Measurements from ENCODE around the gene RILPL1. TPM values are rescaled to one million over a fixed set of nuclear protein-coding genes. Genes with fewer than 3 reads are reported as not detected.
"Not testable (repeated sequence)": the region's sequence is repeated elsewhere in the genome, so short reads cannot be mapped to it uniquely, and the experiment has no call there.

Gene RILPL1
- total RNA-seq, 2 donors from 2014 or later = 3.2 to 3.9 TPM

DNA sequence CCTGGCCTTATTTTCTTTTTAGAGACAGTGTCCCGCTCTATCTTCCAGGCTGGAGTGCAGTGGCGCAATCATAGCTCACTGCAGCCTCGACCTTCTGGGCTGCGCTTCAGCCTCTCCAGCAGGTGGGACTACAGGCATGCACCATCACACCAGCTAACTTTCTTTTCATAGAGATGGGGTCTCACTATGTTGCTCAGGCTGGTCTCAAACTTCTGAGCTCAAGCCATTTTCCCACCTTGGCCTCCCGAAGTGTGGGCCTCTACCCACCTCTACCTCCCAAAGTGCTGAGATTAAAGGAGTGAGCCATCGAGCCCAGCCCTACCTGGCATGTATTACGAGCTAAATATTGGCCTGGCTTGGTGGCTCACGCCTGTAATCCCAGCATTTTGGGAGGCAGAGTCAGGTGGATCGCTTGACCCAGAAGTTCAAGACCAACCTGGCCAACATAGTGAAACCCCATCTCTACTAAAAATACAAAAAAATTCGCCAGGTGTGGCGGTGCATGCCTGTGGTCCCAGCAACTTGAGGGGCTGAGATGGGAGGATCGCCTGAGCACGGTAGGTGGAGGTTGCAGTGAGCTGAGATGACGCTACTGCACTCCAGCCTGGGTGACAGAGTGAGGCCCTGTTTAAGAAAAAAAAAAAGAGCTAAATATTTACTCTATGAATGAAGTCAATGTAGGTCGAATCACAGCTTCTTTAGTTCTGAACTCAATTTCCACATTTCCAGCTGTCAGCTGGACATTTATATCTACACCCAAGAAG, 7.6 kb upstream of the RILPL1 start:
- H3K27ac Mint-ChIP-seq = no peak overlapping the region
- H3K9me3 Mint-ChIP-seq = no peaks in the 10 kb centered on the region
- DNase-seq (ENCODE audit: low spot score in 2 of 2) = no peak
- no peaks in the 10 kb centered on the region for H3K36me3 Mint-ChIP-seq
- no peak for ATAC-seq

DNA sequence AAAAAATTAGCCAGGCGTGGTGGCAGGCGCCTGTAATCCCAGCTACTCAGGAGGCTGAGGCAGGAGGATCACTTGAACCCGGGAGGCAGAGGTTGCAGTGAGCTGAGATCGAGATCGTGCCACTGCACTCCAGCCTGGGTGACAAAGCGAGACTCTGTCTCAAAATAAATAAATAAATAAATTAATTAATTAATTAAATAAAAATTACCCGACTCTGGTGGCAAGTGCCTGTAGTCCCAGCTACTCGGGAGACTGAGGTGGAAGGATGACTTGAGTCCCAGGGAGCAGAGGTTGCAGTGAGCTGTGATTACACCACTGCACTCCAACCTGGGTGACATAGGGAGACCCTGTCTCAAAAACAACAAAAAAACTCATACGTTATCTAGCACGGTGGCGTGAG, 2.4 kb upstream of the RILPL1 start:
- H3K36me3 Mint-ChIP-seq; H3K9me3 Mint-ChIP-seq; ATAC-seq; DNase-seq (ENCODE audit: low spot score in 2 of 2); H3K27ac Mint-ChIP-seq: not testable (repeated sequence)

- DNase-seq (ENCODE audit: low spot score in 2 of 2) (peak; percentile 32 to 56), ATAC-seq (peak in 1 of 2 donors; percentile 53)
- Mint-ChIP-seq H3K9me3 (no peaks in the 10 kb centered on the region), H3K36me3 (no peaks in the 10 kb centered on the region), H3K27ac (peak overlapping the region in 1 of 2 donors; percentile 66)
Observed at GRCh38 chr12:123532808-123533649, 490 bp downstream of the RILPL1 start.

- DNase-seq (ENCODE audit: low spot score in 2 of 2) = peak in 1 of 2 donors; percentile 11
- Mint-ChIP-seq H3K27ac (no peak overlapping the region), H3K36me3 (no peaks in the 10 kb centered on the region), H3K9me3 (no peaks in the 10 kb centered on the region)
- ATAC-seq = peak in 1 of 2 donors; percentile 24
Observed at GRCh38 chr12:123532019-123532418, 1.5 kb downstream of the RILPL1 start.

DNA sequence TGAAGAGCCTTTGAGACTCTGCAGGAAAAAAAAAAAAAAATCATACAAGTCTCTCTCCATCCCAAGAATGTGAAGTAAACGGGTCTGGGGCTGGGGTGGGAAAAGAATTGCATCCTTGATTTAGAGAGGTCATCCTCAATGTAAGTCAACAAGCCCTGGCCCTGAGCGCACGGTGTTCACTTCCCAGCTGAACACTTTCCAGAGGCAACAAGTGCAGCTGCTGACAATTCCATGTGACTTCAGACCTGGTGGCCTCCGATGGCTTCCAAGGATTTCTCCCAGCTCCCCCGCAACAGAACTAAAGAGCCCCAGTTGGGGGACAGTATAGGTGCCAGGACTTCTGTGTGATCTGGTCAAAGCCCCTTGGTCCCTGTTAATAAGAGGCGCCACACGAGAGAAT, 2.4 kb downstream of the RILPL1 start:
- no peak for DNase-seq (ENCODE audit: low spot score in 2 of 2)
- ATAC-seq = no peak
- no peaks in the 10 kb centered on the region for H3K36me3 Mint-ChIP-seq
- no peak overlapping the region for H3K27ac Mint-ChIP-seq
- no peaks in the 10 kb centered on the region for H3K9me3 Mint-ChIP-seq

DNA sequence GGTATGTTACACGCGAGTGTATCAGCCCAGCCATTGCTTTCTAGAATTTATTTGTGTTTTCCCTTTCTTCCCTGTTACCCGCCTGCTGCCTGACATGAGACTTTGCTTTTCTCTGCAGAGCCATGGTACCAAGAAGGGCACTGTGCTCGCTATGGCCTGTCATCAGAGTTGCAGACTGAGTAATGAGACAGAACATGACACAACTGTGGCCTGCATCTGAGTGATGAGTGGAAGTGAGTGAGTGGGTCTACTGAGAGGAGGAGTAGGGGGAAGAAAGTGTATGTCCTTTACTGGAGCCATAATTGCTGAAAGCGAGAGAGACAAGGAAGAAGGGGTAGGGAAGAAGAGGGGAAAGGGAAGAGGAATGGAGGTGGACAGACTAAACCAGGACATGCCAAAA, 2.9 kb downstream of the RILPL1 start:
- DNase-seq (ENCODE audit: low spot score in 2 of 2) (no peak), ATAC-seq (no peak)
- Mint-ChIP-seq H3K9me3 (no peaks in the 10 kb centered on the region), H3K27ac (peak overlapping the region in 1 of 2 donors; percentile 3), H3K36me3 (no peaks in the 10 kb centered on the region)

GRCh38 chr12:123529686-123530085, 3.8 kb downstream of the RILPL1 start:
- ATAC-seq (no peak), DNase-seq (ENCODE audit: low spot score in 2 of 2) (no peak)
- Mint-ChIP-seq H3K9me3 (no peaks in the 10 kb centered on the region), H3K36me3 (no peaks in the 10 kb centered on the region), H3K27ac (no peak overlapping the region)

DNA sequence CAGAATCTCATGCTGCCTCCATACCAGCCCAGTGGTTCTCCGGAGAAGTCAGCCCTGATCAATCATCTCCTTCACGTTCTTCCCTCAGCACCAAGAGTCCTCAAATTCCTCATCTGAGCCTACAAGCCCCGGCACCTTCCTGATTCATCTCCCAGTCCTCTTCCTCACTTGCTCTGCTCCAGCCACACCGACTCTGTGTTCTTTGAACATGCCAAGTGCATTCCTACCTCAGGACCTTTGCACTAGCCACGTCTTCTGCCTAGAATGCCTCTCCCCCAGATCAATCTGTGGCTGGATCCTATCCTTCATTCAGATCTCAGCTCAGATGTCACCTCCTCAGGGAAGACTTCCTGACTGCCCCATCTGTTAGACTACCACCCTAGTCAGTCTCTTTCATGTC, 4.7 kb downstream of the RILPL1 start:
- DNase-seq (ENCODE audit: low spot score in 2 of 2) (no peak), ATAC-seq (no peak)
- H3K9me3 Mint-ChIP-seq = no peaks in the 10 kb centered on the region
- H3K27ac Mint-ChIP-seq = no peak overlapping the region
- H3K36me3 Mint-ChIP-seq = no peaks in the 10 kb centered on the region

GRCh38 chr12:123526542-123527080, 6.9 kb downstream of the RILPL1 start:
- DNase-seq (ENCODE audit: low spot score in 2 of 2) (no peak), ATAC-seq (no peak)
- H3K27ac Mint-ChIP-seq = no peak overlapping the region
- H3K36me3 Mint-ChIP-seq = no peaks in the 10 kb centered on the region
- no peaks in the 10 kb centered on the region for H3K9me3 Mint-ChIP-seq

- no peaks in the 10 kb centered on the region for H3K36me3 Mint-ChIP-seq
- no peak for DNase-seq (ENCODE audit: low spot score in 2 of 2)
- no peak for ATAC-seq
- H3K27ac Mint-ChIP-seq = no peak overlapping the region
- no peaks in the 10 kb centered on the region for H3K9me3 Mint-ChIP-seq
Observed at GRCh38 chr12:123524378-123524777, 9.1 kb downstream of the RILPL1 start.

DNA sequence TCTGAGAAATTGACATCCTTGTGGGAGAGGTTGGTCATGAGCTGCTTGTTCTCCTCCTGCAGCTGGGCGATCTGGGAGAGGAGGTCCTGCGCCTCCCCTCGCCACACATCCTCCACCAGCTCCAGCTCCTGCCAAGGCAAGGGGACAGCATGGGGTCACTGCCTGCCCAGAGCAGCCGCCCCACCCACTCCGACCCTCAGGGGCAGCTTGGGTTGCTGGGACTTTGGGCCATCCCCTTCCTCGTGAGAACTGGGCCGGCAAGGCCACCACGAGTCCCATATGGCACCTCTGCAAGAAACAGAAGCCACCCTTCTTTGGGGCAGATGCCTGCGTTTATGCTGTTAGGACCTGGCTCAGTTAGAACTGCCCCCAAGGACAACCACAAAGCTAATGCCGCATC, 10.0 kb downstream of the RILPL1 start:
- Mint-ChIP-seq H3K36me3 (no peaks in the 10 kb centered on the region), H3K9me3 (no peaks in the 10 kb centered on the region), H3K27ac (peak overlapping the region in 1 of 2 donors; percentile 37)
- ATAC-seq = no peak
- DNase-seq (ENCODE audit: low spot score in 2 of 2) = no peak

GRCh38 chr12:123522164-123522563, 11.4 kb downstream of the RILPL1 start:
- ATAC-seq (no peak), DNase-seq (ENCODE audit: low spot score in 2 of 2) (no peak)
- no peak overlapping the region for H3K27ac Mint-ChIP-seq
- H3K9me3 Mint-ChIP-seq = no peaks in the 10 kb centered on the region
- no peaks in the 10 kb centered on the region for H3K36me3 Mint-ChIP-seq

- no peak for ATAC-seq
- DNase-seq (ENCODE audit: low spot score in 2 of 2) = no peak
Observed at GRCh38 chr12:123520567-123521474, 12.7 kb downstream of the RILPL1 start.

GRCh38 chr12:123519141-123520001, 14.1 kb downstream of the RILPL1 start:
- Mint-ChIP-seq H3K27ac (no peak overlapping the region), H3K9me3 (no peaks in the 10 kb centered on the region), H3K36me3 (no peaks in the 10 kb centered on the region)
- DNase-seq (ENCODE audit: low spot score in 2 of 2) (no peak), ATAC-seq (peak in 1 of 2 donors; percentile 18)

More at GRCh38 chr12:123520567-123521474, 12.7 kb downstream of the RILPL1 start:
- Mint-ChIP-seq H3K9me3 (no peaks in the 10 kb centered on the region), H3K36me3 (no peaks in the 10 kb centered on the region), H3K27ac (peak overlapping the region in 1 of 2 donors; percentile 9)

GRCh38 chr12:123516216-123516780, 17.2 kb downstream of the RILPL1 start:
- no peak for ATAC-seq
- no peak overlapping the region for H3K27ac Mint-ChIP-seq
- DNase-seq (ENCODE audit: low spot score in 2 of 2) = no peak
- no peaks in the 10 kb centered on the region for H3K36me3 Mint-ChIP-seq
- H3K9me3 Mint-ChIP-seq = no peaks in the 10 kb centered on the region

Measured in activated naive CD4-positive, alpha-beta T cell treated with anti-CD3 and anti-CD28 coated beads, Interleukin-2, amount 50 U/mL, for 72 hours (primary cell).